Body of pancreas (tissue), 4 donors: Measurements from ENCODE around the gene HERC2. TPM values are rescaled to one million over a fixed set of nuclear protein-coding genes. Genes with fewer than 3 reads are reported as not detected.
"Not testable (repeated sequence)": the region's sequence is repeated elsewhere in the genome, so short reads cannot be mapped to it uniquely, and the experiment has no call there.

Experiments used
- ATAC-seq: fragments of 150-250 bp; one replicate; pipeline ENCODE4 v1.9.1; 2016
- DNase-seq, 4 donors: peaks; one replicate each; pipeline ENCODE4 v3.0.0-alpha.2; 2019
- H3K27ac ChIP-seq, 4 donors: fragments of 200-600 bp; sonication (generic); 1 replicate in 3 of 4; 2 replicates in 1 of 4; pipeline versions ENCODE4 v1.5.1 to v1.6.1; 2016 to 2019; ENCODE audit warnings: mild to moderate bottlenecking in 1 of 4, mixed read lengths in 1 of 4, moderate library complexity in 1 of 4
- H3K27me3 ChIP-seq, 2 donors: fragments of 200-600 bp; sonication (generic); one replicate each; pipeline ENCODE4 v1.6.0; 2016; ENCODE audit warnings: mild to moderate bottlenecking in 1 of 2
- H3K36me3 ChIP-seq, 2 donors: fragments of 200-600 bp; sonication (generic); replicated peaks in 1 of 2; 2 replicates each; pipeline ENCODE4 v1.5.1; 2016; ENCODE audit warnings: low read depth in 2 of 2; ENCODE audit not compliant: insufficient read depth in 1 of 2
- H3K4me1 ChIP-seq: fragments of 200-600 bp; sonication (generic); one replicate; pipeline ENCODE4 v1.6.0; 2016
- H3K4me3 ChIP-seq, 2 donors: fragments of 200-600 bp; sonication (generic); 1 replicate in 1 of 2; 2 replicates in 1 of 2; pipeline ENCODE4 v1.5.1; 2016 to 2019
- H3K9me3 ChIP-seq, 3 donors: fragments of 200-600 bp; sonication (generic); 1 replicate in 2 of 3; 2 replicates in 1 of 3; pipeline ENCODE4 v1.5.1; 2016
- POLR2A ChIP-seq, 3 donors: fragments of 450-650 bp; IDR thresholded peaks; one replicate each; pipeline ENCODE4 v1.6.1; 2016; ENCODE audit warnings: antibody characterized with exemption in 3 of 3, mild to moderate bottlenecking in 2 of 3
- WGBS, 2 donors: methylation state at CpG; one replicate each; pipeline ENCODE4 v1.1.5; 2017; 5-methylcytosine and 5-hydroxymethylcytosine counted together
- intact Hi-C: fragments of 100-400 bp; cut with DNase I; formaldehyde crosslinking; loops from one replicate; pipeline ENCODE4 v1.15.1; 2023
- total RNA-seq, 2 donors: library from RNA; depleted of rRNA; stranded (reverse); fragments of >200 nt; gene quantifications; one replicate each; pipeline ENCODE4 v1.1.0, GENCODE V29; 2016
- TF ChIP-seq, protein P1 (sequence below), 7 experiments: fragments of 450-650 bp in 4 of 7; fragments of 200-600 bp in 3 of 7; sonication (generic) in 3 of 7; IDR thresholded peaks; one replicate each; pipeline ENCODE4 v1.5.1; 2016 to 2019; ENCODE audit warnings: antibody characterized with exemption in 7 of 7

HERC2 gene
- total RNA-seq, 2 donors from 2014 or later = 36.3 to 76.5 TPM

GRCh38 chr15:28140062-28140461, 181.9 kb downstream of the HERC2 start:
- H3K9me3 ChIP-seq = no peaks in the 10 kb centered on the region
- DNase-seq (peak in 1 of 4 donors; percentile 56), ATAC-seq (no peak)
- 63 to 67% methylated on average over 6 of the region's 6 CpGs for WGBS, 2 donors
- H3K27me3 ChIP-seq = no peaks in the 10 kb centered on the region
- no peak overlapping the region for H3K4me3 ChIP-seq
- intact Hi-C loops = no loop called here
- TF ChIP-seq, protein P1, sequence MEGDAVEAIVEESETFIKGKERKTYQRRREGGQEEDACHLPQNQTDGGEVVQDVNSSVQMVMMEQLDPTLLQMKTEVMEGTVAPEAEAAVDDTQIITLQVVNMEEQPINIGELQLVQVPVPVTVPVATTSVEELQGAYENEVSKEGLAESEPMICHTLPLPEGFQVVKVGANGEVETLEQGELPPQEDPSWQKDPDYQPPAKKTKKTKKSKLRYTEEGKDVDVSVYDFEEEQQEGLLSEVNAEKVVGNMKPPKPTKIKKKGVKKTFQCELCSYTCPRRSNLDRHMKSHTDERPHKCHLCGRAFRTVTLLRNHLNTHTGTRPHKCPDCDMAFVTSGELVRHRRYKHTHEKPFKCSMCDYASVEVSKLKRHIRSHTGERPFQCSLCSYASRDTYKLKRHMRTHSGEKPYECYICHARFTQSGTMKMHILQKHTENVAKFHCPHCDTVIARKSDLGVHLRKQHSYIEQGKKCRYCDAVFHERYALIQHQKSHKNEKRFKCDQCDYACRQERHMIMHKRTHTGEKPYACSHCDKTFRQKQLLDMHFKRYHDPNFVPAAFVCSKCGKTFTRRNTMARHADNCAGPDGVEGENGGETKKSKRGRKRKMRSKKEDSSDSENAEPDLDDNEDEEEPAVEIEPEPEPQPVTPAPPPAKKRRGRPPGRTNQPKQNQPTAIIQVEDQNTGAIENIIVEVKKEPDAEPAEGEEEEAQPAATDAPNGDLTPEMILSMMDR (IDR thresholded peaks at IDR 0.05) = no peak
- TF ChIP-seq POLR2A (IDR thresholded peaks at IDR 0.05) = no peak
- H3K36me3 ChIP-seq = peaks cover 0 to 16% of the 10 kb centered on the region in 2 donors
- no peaks in the 10 kb centered on the region for H3K4me1 ChIP-seq
- H3K27ac ChIP-seq = no peak overlapping the region

GRCh38 chr15:28137408-28138039, 184.5 kb downstream of the HERC2 start:
- DNase-seq, H3K36me3 ChIP-seq, H3K27me3 ChIP-seq, H3K4me1 ChIP-seq, H3K27ac ChIP-seq, H3K4me3 ChIP-seq, H3K9me3 ChIP-seq, ATAC-seq, intact Hi-C loops: not testable (repeated sequence)
- 76 to 85% methylated on average over 9 of the region's 9 CpGs for whole genome bisulfite sequencing, 2 donors

- H3K4me3 ChIP-seq, H3K36me3 ChIP-seq, H3K27me3 ChIP-seq, H3K9me3 ChIP-seq, DNase-seq, intact Hi-C loops, ATAC-seq, H3K4me1 ChIP-seq, H3K27ac ChIP-seq: not testable (repeated sequence)
- WGBS, 2 donors = 71 to 73% methylated on average over 6 of the region's 6 CpGs
These were observed 185.6 kb downstream of the HERC2 start for GRCh38 chr15:28136236-28136904.

GRCh38 chr15:28133281-28133680, 188.7 kb downstream of the HERC2 start:
- no peak for DNase-seq
- intact Hi-C loops = no loop called here
- TF ChIP-seq, protein P1 (IDR thresholded peaks at IDR 0.05) = no peak
- TF ChIP-seq POLR2A (IDR thresholded peaks at IDR 0.05) = no peak
- Histone ChIP-seq H3K4me1 (no peaks in the 10 kb centered on the region), H3K4me3 (no peak overlapping the region), H3K27ac (no peak overlapping the region), H3K36me3 (peaks cover 4% of the 10 kb centered on the region in 2 donors), H3K9me3 (no peaks in the 10 kb centered on the region), H3K27me3 (no peaks in the 10 kb centered on the region)
- ATAC-seq = no peak

GRCh38 chr15:28132524-28133275, 189.3 kb downstream of the HERC2 start:
- no peaks in the 10 kb centered on the region for H3K9me3 ChIP-seq
- no peak for ATAC-seq

More at GRCh38 chr15:28132524-28133275, 189.3 kb downstream of the HERC2 start:
- no peak overlapping the region for H3K4me3 ChIP-seq
- H3K27ac ChIP-seq = no peak overlapping the region
- intact Hi-C loops = no loop called here
- peaks cover 4% of the 10 kb centered on the region in 2 donors for H3K36me3 ChIP-seq
- 82 to 86% methylated on average over 21 of the region's 21 CpGs for WGBS, 2 donors
- no peaks in the 10 kb centered on the region for H3K27me3 ChIP-seq
- no peak for DNase-seq
- H3K4me1 ChIP-seq = no peaks in the 10 kb centered on the region
- TF ChIP-seq, protein P1 (IDR thresholded peaks at IDR 0.05) = no peak
- TF ChIP-seq POLR2A (IDR thresholded peaks at IDR 0.05) = no peak
